Vagina (tissue), 2 donors: Measurements from ENCODE around the gene ENO2. TPM values are rescaled to one million over a fixed set of nuclear protein-coding genes. Genes with fewer than 3 reads are reported as not detected.
"Not testable (repeated sequence)": the region's sequence is repeated elsewhere in the genome, so short reads cannot be mapped to it uniquely, and the experiment has no call there.

Source experiments
- DNase-seq, 2 donors: peaks; one replicate each; pipeline ENCODE4 v3.0.0-alpha.2; 2017; ENCODE audit errors: extremely low spot score in 2 of 2
- H3K27ac ChIP-seq: fragments of 200-600 bp; sonication (generic); one replicate; pipeline ENCODE4 v1.5.1; 2019
- H3K27me3 ChIP-seq: fragments of 200-600 bp; sonication (generic); one replicate; pipeline ENCODE4 v1.5.1; 2019
- H3K36me3 ChIP-seq, 2 donors: fragments of 200-600 bp; sonication (generic); one replicate each; pipeline ENCODE4 v1.5.1; 2017 to 2019
- H3K4me1 ChIP-seq: fragments of 200-600 bp; sonication (generic); one replicate; pipeline ENCODE4 v1.5.1; 2019
- H3K4me3 ChIP-seq, 2 donors: fragments of 200-600 bp; sonication (generic); 1 replicate in 1 of 2; 2 replicates in 1 of 2; pipeline ENCODE4 v1.5.1; 2016 to 2019
- H3K9me3 ChIP-seq: fragments of 200-600 bp; sonication (generic); one replicate; pipeline ENCODE4 v1.5.1; 2019
- POLR2A ChIP-seq, 2 donors: fragments of 450-650 bp; IDR thresholded peaks; one replicate each; pipeline ENCODE4 v1.6.1; 2017; ENCODE audit warnings: antibody characterized with exemption in 2 of 2, mild to moderate bottlenecking in 2 of 2, moderate library complexity in 2 of 2
- POLR2AphosphoS5 ChIP-seq, 2 donors: sonication (generic); formaldehyde crosslinking; IDR thresholded peaks; one replicate each; pipeline ENCODE4 v1.9.0; 2017; ENCODE audit warnings: antibody characterized with exemption in 2 of 2, mild to moderate bottlenecking in 2 of 2, low read depth in 1 of 2; ENCODE audit not compliant: insufficient read depth in 1 of 2
- intact Hi-C: fragments of 100-400 bp; cut with DNase I; formaldehyde crosslinking; loops from one replicate; pipeline ENCODE4 v1.15.1; 2023
- total RNA-seq: library from RNA; depleted of rRNA; stranded (reverse); fragments of >200 nt; gene quantifications from one replicate; pipeline ENCODE4 v1.2.3, GENCODE V29; 2016
- TF ChIP-seq, protein P1 (sequence below), 3 experiments: fragments of 450-650 bp in 2 of 3; fragments of 200-600 bp in 1 of 3; sonication (generic) in 1 of 3; IDR thresholded peaks; one replicate each; pipeline ENCODE4 v1.5.1; 2017 to 2019; ENCODE audit warnings: antibody characterized with exemption in 3 of 3, mild to moderate bottlenecking in 2 of 3, moderate library complexity in 2 of 3

Gene ENO2
- total RNA-seq, 1 donor from 2014 or later = 20.1 TPM

DNA sequence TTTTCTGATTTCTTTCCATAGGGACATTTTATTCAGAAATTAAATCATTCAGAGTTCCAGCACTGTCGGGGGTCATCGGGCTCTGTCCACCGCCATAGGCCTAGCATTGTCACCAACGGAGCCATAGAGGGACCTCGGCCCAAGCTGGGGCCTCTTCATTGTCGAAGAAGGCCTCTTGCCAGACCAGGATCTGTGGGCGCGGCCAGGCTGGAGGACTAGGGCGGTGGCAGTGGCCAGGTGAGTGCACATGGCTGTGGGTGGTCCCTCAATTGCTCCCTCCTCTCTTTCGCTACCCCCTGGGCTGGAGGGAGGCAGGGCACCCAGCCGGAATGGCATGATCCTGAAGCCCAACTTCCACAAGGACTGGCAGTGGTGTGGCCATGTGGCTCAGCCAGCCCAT is 30.7 kb upstream of the ENO2 start:
- Histone ChIP-seq H3K27ac (no peak overlapping the region), H3K4me1 (no peaks in the 10 kb centered on the region), H3K9me3 (no peaks in the 10 kb centered on the region), H3K27me3 (no peaks in the 10 kb centered on the region), H3K36me3 (peaks cover 0 to 16% of the 10 kb centered on the region in 2 donors), H3K4me3 (no peak overlapping the region)
- intact Hi-C loops = no loop called here
- no peak for DNase-seq
- TF ChIP-seq POLR2AphosphoS5 (IDR thresholded peaks at IDR 0.05; ENCODE audit: insufficient read depth in 1 of 2, low read depth in 1 of 2) = no peak
- TF ChIP-seq, protein P1, sequence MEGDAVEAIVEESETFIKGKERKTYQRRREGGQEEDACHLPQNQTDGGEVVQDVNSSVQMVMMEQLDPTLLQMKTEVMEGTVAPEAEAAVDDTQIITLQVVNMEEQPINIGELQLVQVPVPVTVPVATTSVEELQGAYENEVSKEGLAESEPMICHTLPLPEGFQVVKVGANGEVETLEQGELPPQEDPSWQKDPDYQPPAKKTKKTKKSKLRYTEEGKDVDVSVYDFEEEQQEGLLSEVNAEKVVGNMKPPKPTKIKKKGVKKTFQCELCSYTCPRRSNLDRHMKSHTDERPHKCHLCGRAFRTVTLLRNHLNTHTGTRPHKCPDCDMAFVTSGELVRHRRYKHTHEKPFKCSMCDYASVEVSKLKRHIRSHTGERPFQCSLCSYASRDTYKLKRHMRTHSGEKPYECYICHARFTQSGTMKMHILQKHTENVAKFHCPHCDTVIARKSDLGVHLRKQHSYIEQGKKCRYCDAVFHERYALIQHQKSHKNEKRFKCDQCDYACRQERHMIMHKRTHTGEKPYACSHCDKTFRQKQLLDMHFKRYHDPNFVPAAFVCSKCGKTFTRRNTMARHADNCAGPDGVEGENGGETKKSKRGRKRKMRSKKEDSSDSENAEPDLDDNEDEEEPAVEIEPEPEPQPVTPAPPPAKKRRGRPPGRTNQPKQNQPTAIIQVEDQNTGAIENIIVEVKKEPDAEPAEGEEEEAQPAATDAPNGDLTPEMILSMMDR (IDR thresholded peaks at IDR 0.05) = no peak
- TF ChIP-seq POLR2A (IDR thresholded peaks at IDR 0.05) = no peak

DNA sequence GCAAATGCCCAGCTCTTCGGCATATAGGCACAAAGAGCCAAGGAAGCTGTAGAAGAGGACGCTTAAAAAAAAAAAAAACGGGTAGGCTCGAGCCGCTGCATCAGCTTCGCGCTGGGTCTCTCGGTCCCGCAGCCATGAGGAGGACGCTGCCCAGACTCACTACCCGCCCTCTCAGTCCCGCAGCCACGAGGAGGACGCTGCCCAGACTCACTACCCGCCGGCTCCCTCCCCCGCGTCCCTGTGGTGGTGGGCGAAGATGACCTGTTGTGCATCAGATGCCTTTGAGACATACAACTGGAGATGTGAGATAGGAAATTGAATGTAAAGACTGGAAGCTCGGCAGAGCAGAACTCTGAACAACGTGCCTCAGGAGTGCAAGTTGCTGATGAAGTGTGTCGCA is 29.8 kb upstream of the ENO2 start:
- H3K27me3 ChIP-seq = no peaks in the 10 kb centered on the region
- DNase-seq = no peak
- H3K4me1 ChIP-seq = no peaks in the 10 kb centered on the region
- intact Hi-C loops = no loop called here
- TF ChIP-seq, protein P1 (IDR thresholded peaks at IDR 0.05) = no peak
- no peak for TF ChIP-seq POLR2AphosphoS5 (IDR thresholded peaks at IDR 0.05; ENCODE audit: insufficient read depth in 1 of 2, low read depth in 1 of 2)
- TF ChIP-seq POLR2A (IDR thresholded peaks at IDR 0.05) = no peak
- no peaks in the 10 kb centered on the region for H3K9me3 ChIP-seq
- H3K36me3 ChIP-seq = peaks cover 0 to 16% of the 10 kb centered on the region in 2 donors
- H3K4me3 ChIP-seq = no peak overlapping the region
- no peak overlapping the region for H3K27ac ChIP-seq

DNA sequence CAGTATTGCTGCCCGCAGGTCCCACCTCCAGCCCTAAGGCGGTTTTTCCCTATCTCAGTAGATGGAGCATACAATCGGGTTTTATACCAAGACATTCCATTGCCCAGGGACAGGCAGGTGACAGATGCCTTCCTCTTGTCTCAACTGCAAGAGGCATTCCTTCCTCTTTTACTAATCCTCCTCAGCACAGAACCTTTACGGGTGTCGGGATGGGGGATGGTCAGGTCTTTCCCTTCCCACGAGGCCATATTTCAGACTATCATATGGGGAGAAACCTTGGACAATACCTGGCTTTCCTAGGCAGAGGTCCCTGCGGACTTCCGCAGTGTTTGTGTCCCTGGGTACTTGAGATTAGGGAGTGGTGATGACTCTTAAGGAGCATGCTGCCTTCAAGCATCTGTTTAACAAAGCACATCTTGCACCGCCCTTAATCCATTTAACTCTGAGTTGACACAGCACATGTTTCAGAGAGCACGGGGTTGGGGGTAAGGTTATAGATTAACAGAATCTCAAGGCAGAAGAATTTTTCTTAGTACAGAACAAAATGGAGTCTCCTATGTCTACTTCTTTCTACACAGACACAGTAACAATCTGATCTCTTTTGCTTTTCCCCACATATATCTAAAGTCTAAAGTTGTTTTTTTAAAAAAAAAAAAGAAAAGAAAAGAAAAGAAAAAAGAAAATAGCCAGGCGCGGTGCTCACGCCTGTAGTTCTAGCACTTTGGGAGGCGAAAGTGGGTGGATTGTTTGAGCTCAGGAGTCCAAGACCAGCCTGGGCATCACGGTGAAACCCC is 28.0 kb upstream of the ENO2 start:
- H3K4me3 ChIP-seq, H3K27ac ChIP-seq, DNase-seq, H3K27me3 ChIP-seq, H3K9me3 ChIP-seq, intact Hi-C loops, H3K4me1 ChIP-seq: not testable (repeated sequence)
- H3K36me3 ChIP-seq = peaks cover 0 to 16% of the 10 kb centered on the region in 2 donors

DNA sequence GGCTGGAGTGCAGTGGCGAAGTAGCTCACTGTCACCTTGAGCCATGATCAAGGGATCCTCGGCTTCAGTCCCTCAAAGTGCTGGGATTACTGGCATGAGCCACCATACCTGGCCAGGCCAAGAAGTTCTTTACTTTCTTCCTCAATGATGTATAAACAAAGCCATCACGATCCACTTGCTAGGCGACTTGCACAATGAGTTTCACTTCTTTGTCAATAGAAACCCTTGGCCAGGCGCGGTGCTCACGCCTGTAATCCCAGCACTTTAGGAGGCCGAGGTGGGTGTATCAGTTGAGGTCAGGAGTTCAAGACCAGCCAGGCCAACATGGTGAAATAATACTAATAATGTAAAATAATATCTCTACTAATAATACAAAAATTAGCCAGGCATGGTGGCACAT is 26.9 kb upstream of the ENO2 start:
- no peak overlapping the region for H3K4me3 ChIP-seq
- TF ChIP-seq, protein P1 (IDR thresholded peaks at IDR 0.05) = no peak
- no peak for TF ChIP-seq POLR2A (IDR thresholded peaks at IDR 0.05)
- TF ChIP-seq POLR2AphosphoS5 (IDR thresholded peaks at IDR 0.05; ENCODE audit: insufficient read depth in 1 of 2, low read depth in 1 of 2) = no peak
- H3K36me3 ChIP-seq = peaks cover 0 to 16% of the 10 kb centered on the region in 2 donors
- intact Hi-C loops = no loop called here
- no peak overlapping the region for H3K27ac ChIP-seq
- no peak for DNase-seq
- H3K4me1 ChIP-seq = peaks cover 8% of the 10 kb centered on the region
- H3K9me3 ChIP-seq = no peaks in the 10 kb centered on the region
- no peaks in the 10 kb centered on the region for H3K27me3 ChIP-seq

DNA sequence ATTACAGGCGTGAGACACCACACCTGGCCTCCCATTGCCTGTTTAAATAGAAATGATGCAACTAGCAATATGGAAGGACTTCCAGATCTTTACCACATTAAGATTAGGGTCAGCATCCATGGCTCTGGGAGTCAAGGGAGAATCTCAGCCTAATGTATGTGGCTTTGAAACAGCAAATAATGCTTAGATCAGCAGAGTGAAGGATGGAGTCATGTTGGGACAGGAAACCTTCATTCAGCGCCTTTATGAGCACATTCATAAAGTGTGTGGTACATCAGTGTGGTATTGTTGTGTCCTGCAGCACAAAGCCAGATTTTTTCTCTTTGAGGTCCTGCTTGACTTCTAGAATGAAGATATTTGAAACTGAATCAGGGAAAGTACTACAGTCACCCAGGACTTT is 26.0 kb upstream of the ENO2 start:
- intact Hi-C loops = no loop called here
- DNase-seq = no peak
- TF ChIP-seq POLR2AphosphoS5 (IDR thresholded peaks at IDR 0.05; ENCODE audit: insufficient read depth in 1 of 2, low read depth in 1 of 2) (no peak), POLR2A (IDR thresholded peaks at IDR 0.05) (no peak)
- TF ChIP-seq, protein P1 (IDR thresholded peaks at IDR 0.05) = no peak
- Histone ChIP-seq H3K4me1 (peaks cover 8% of the 10 kb centered on the region), H3K27ac (no peak overlapping the region), H3K36me3 (peaks cover 0 to 16% of the 10 kb centered on the region in 2 donors), H3K27me3 (no peaks in the 10 kb centered on the region), H3K9me3 (no peaks in the 10 kb centered on the region), H3K4me3 (no peak overlapping the region)

DNA sequence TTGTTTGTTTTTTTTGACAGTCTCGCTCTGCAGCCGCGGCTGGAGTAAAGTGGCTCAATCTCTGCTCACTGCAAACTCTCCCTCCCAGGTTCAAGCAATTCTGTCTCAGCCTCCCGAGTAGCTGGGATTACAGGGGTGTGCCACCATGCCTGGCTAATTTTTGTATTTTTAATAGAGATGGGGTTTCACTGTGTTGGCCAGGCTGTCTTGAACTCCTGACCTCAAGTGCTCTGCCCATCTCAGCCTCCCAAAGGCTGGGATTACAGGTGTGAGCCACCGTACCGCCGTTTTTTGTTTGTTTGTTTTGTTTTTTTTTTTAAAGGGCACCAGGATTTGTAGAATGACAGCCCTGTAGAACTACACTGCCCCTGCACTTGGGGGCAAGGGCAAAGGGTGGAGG is 25.6 kb upstream of the ENO2 start:
- not testable (repeated sequence) for H3K4me1 ChIP-seq, DNase-seq
- H3K36me3 ChIP-seq = peaks cover 0 to 14% of the 10 kb centered on the region in 2 donors

DNA sequence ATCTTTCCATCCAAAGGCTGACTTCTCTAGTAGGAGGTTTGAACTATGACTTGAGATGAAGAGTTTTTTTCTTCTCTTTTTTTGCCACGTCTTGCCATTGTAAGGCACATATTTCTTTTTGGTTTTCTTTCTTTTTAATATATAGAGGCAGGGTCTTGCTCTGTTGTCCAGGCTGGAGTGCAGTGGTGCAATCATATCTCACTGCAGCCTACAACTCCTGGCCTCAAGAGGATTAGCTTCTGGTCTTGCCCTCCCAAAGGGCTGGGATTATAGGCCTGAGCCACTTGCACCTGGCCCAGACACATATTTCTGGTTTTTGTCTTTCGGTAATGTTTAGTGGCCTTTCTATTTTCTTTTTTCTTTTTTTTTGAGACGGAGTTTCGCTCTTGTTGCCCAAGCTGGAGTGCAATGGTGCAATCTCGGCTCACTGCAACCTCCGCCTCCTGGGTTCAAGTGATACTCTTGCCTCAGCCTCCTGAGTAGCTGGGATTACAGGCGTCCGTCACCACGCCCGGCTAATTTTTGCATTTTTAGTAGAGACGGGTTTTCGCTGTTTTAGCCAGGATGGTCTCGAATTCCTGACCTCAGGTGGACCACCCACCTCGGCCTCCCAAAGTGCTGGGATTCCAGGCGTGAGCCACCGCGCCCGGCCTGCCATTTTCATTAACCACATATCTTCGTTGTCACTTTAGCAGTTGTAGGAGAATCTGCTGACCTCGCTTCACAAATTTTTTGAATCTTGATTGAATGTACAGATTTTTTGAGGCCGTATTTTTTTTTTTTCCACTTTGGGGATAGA is 24.4 kb upstream of the ENO2 start:
- H3K4me3 ChIP-seq, DNase-seq, H3K36me3 ChIP-seq, H3K27me3 ChIP-seq, H3K4me1 ChIP-seq, H3K9me3 ChIP-seq, intact Hi-C loops: not testable (repeated sequence)
- H3K27ac ChIP-seq = peak overlapping the region; percentile 93

More for the DNA sequence above, 25.6 kb upstream of the ENO2 start:
- intact Hi-C loops, H3K9me3 ChIP-seq, H3K4me3 ChIP-seq, H3K27ac ChIP-seq, H3K27me3 ChIP-seq: not testable (repeated sequence)
